Daoy (cell line): ENCODE measurements around the gene SLC22A13. TPM values are rescaled to one million over a fixed set of nuclear protein-coding genes. Genes with fewer than 3 reads are reported as not detected.
"Not testable (repeated sequence)": the region's sequence is repeated elsewhere in the genome, so short reads cannot be mapped to it uniquely, and the experiment has no call there.

Experiments used
- DNase-seq: peaks from one replicate; pipeline ENCODE4 v3.0.0-alpha.2; 2015; ENCODE audit warnings: low read depth
- total RNA-seq: library from RNA; depleted of rRNA; stranded (reverse); fragments of >200 nt; shearing (Covaris generic); gene quantifications from 2 replicates; pipeline ENCODE4 v1.2.3, GENCODE V29; 2014

The SLC22A13 gene
- total RNA-seq, 1 experiment from 2014 or later: 0.91 TPM

- no peak for DNase-seq
Measured at GRCh38 chr3:38264353-38264771, 1.2 kb upstream of the SLC22A13 start.

- DNase-seq: no peak
Measured at GRCh38 chr3:38264779-38265178, 833 bp upstream of the SLC22A13 start.

GRCh38 chr3:38266810-38267209, 1.2 kb downstream of the SLC22A13 start:
- no peak for DNase-seq

- DNase-seq: no peak
Measured at GRCh38 chr3:38267662-38268061, 2.0 kb downstream of the SLC22A13 start.

GRCh38 chr3:38268087-38268486, 2.5 kb downstream of the SLC22A13 start:
- DNase-seq: no peak

DNA sequence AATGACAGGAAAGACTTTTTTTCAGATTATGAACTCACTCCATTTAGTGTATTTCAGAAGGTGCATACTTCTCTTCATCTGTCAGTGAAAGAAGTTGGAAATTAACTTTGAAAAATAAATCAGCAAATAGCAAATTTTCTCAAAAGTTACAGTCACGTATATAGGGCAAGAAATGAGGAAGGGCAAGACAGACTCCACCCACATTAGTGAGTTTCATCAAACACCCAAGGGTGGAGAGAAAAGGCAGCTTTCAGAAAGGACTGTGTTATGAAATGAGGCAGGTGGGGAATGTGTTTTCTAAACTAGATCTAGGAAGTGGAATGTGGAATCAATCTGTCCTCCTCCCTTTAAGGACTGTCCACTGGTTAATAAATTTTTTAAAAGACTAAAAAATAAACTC, 2.9 kb downstream of the SLC22A13 start:
- DNase-seq: no peak

DNA sequence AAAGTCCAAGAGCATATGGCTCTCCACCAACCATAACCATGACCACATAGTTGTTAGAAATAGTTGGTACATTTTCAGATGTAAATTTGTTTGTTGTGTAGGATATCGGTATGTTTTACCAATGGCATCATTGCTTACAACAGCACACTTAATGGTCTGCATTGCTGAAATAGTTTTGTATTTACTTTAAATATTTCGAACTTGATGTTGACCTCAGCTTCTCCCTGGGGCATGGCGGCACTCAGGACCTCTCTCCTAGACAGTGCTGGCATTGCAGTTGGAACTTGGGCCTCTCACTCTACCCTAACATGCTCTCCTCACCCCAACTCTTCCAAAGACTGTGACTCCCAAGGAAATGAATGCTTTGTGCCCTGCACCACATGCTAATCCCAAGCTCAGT, 5.0 kb downstream of the SLC22A13 start:
- DNase-seq: no peak

- no peak for DNase-seq
Measured at GRCh38 chr3:38271553-38271952, 5.9 kb downstream of the SLC22A13 start.

- DNase-seq: no peak
Measured at GRCh38 chr3:38274864-38275649, 9.4 kb downstream of the SLC22A13 start.

GRCh38 chr3:38275658-38276057, 10.0 kb downstream of the SLC22A13 start:
- no peak for DNase-seq

GRCh38 chr3:38276081-38276916, 10.7 kb downstream of the SLC22A13 start:
- no peak for DNase-seq

- DNase-seq: no peak
Measured at GRCh38 chr3:38276917-38277630, 11.5 kb downstream of the SLC22A13 start.

DNA sequence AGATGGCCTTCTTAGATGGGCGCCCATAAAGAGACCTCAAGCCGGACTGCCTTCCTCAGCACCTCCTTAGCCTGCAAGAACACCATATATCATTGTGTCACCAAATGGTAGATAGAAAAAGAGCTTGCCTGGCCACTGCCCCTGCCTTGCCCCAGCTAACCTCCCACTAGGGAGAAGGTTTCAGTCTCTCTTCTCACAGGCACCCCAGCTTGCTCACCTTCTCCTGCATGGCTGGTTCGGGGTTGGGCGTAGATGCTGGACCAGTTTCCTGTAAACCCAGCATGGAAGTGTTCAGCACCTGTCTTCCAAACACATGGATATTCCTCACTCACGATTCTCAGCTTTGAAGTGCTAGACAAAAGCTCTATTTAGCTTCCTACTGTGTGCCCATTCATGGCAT, 13.2 kb downstream of the SLC22A13 start:
- DNase-seq: no peak

GRCh38 chr3:38281895-38282686, 16.5 kb downstream of the SLC22A13 start, which contains the start of gene SLC22A14:
Gene SLC22A14, plus strand, starts transcription at chr3:38282294. Its CDS starts 23,733 bp downstream, at chr3:38306027.
- DNase-seq: no peak

DNA sequence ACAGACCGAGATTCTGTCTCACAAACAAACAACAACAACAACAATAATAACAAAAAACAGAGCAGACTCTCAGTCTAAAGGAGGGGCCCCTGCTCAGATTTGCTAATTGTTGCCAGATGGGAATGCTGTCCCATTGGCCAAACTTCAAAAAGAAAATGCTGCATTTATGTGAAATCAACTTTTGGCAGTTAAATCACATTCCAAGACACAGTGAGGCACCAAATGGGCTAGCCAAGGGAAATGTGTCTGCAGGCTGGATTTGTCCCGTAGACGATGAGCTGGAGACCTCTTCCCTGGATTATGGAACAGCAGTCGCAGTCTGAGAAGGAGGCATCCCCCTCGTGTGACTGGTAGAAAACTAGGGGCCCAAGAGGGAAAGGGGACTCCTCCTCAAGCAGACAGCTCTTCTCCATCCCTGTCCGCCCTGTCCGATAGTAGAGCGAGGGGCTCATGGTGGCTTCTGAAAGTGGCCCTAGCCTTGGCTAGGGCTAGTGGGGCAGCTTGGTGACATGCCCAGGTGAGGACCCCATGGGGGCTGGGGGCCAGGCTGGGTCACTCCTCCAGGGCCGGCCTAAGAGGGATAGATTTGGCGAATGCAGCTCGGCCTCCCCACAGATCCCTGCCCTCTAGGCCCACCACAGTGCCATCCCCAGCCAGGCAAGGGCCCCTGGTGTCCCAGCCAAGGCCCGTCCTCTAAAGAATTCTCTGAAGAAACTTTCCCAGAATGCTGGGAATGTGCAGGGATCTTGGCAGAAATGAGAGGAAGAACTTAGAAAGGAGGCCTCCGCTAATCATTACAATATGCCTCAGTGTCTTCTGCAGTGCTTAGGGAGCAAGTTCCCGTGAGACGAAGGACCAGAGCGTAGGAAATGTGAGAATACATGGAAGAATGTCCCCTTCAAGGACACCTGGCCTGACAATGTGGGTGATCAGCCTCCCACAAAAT, 18.5 kb downstream of the SLC22A13 start:
- no peak for DNase-seq

DNA sequence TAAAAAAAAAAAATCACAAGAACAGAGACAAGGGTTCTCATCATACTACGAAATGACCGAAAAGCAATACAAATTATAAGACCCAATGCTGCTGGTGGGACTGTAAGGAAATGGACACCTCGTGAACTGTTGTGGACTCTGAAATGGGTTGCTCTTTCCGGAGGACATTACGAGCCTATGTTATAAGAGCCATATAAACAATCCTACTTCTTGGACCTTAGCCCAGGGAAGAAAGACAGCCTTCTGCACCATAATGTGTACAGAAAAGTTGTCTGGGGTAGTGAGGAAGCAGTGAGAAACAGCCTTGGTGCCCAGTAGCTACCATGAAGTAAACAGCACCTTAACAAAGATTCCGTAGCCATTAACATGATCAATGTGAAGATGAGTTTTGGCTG, 19.1 kb downstream of the SLC22A13 start:
- no peak for DNase-seq

- not testable (repeated sequence) for DNase-seq
Measured at GRCh38 chr3:38289286-38290217, 23.9 kb downstream of the SLC22A13 start.

- not testable (repeated sequence) for DNase-seq
Measured at GRCh38 chr3:38297053-38297452, 31.4 kb downstream of the SLC22A13 start.

- no peak for DNase-seq
Measured at GRCh38 chr3:38297537-38297936, 31.9 kb downstream of the SLC22A13 start.
